Measurements from ENCODE around the gene PCNX4.

GRCh38 chr14:60085693-60086092 is 6.0 kb upstream of the PCNX4 start:
- TF ChIP-seq GATA2 (IDR thresholded peaks at IDR 0.05; ENCODE audit: low read depth, low read length) (no peak), GATA3 (IDR thresholded peaks at IDR 0.05; ENCODE audit: low read depth, low read length) (no peak)

All from SH-SY5Y (cell line).